Progenitor cell of endocrine pancreas (in vitro differentiated cells): Measurements from ENCODE around the gene CCDC85A. TPM values are rescaled to one million over a fixed set of nuclear protein-coding genes. Genes with fewer than 3 reads are reported as not detected.
A peak's percentile ranks its signal among the peaks of the same experiment; 100 is the strongest.

ENCODE experiments used
- DNase-seq: peaks from one replicate; pipeline ENCODE4 v3.0.0; 2021; ENCODE audit warnings: low spot score; ENCODE audit not compliant: unreplicated experiment
- H3K27ac Mint-ChIP-seq: 2 replicates; pipeline ENCODE4 v1.8.0; 2021; ENCODE audit warnings: mild to moderate bottlenecking, moderate library complexity, mixed read lengths
- H3K27me3 Mint-ChIP-seq: 2 replicates; pipeline ENCODE4 v1.8.0; 2021; ENCODE audit warnings: mixed read lengths
- H3K36me3 Mint-ChIP-seq: 2 replicates; pipeline ENCODE4 v1.8.0; 2022; ENCODE audit warnings: mixed read lengths; ENCODE audit not compliant: insufficient read depth
- H3K4me1 Mint-ChIP-seq: 2 replicates; pipeline ENCODE4 v1.8.0; 2021; ENCODE audit warnings: low read depth, mixed read lengths
- H3K4me3 Mint-ChIP-seq: 2 replicates; pipeline ENCODE4 v1.8.0; 2021; ENCODE audit warnings: low read depth, mild to moderate bottlenecking, moderate library complexity, mixed read lengths
- H3K9me3 Mint-ChIP-seq: 2 replicates; pipeline ENCODE4 v1.8.0; 2021; ENCODE audit warnings: low read depth, mixed read lengths
- CTCF ChIP-seq: fragments of 200-600 bp; sonication (generic); IDR thresholded peaks from one replicate; pipeline ENCODE4 v1.5.0; 2021; ENCODE audit warnings: antibody characterized with exemption, mild to moderate bottlenecking; ENCODE audit not compliant: unreplicated experiment
- total RNA-seq: library from RNA; stranded (reverse); gene quantifications from 2 replicates; pipeline ENCODE4 v1.2.1, GENCODE V29; 2021

CCDC85A gene
- total RNA-seq, 1 donor from 2014 or later = 1.1 TPM

GRCh38 chr2:56170988-56171387 lies 12.8 kb upstream of the CCDC85A start:
- Mint-ChIP-seq H3K4me1 (peaks cover 5% of the 10 kb centered on the region), H3K36me3 (no peaks in the 10 kb centered on the region), H3K4me3 (no peak overlapping the region), H3K27me3 (peaks cover 27% of the 10 kb centered on the region), H3K27ac (no peak overlapping the region), H3K9me3 (no peaks in the 10 kb centered on the region)
- no peak for DNase-seq
- no peak for TF ChIP-seq CTCF

GRCh38 chr2:56175779-56176178 lies 8.0 kb upstream of the CCDC85A start:
- Mint-ChIP-seq H3K4me3 (no peak overlapping the region), H3K36me3 (no peaks in the 10 kb centered on the region), H3K4me1 (peaks cover 6% of the 10 kb centered on the region), H3K27me3 (peaks cover 39% of the 10 kb centered on the region), H3K27ac (peak overlapping the region; percentile 61), H3K9me3 (no peaks in the 10 kb centered on the region)
- DNase-seq = no peak
- TF ChIP-seq CTCF = no peak

GRCh38 chr2:56177420-56178220 lies 6.2 kb upstream of the CCDC85A start:
- no peak for TF ChIP-seq CTCF
- Mint-ChIP-seq H3K9me3 (no peaks in the 10 kb centered on the region), H3K27me3 (peaks cover 50% of the 10 kb centered on the region), H3K4me3 (no peak overlapping the region), H3K36me3 (no peaks in the 10 kb centered on the region), H3K27ac (no peak overlapping the region), H3K4me1 (peaks cover 8% of the 10 kb centered on the region)
- DNase-seq = no peak

DNA sequence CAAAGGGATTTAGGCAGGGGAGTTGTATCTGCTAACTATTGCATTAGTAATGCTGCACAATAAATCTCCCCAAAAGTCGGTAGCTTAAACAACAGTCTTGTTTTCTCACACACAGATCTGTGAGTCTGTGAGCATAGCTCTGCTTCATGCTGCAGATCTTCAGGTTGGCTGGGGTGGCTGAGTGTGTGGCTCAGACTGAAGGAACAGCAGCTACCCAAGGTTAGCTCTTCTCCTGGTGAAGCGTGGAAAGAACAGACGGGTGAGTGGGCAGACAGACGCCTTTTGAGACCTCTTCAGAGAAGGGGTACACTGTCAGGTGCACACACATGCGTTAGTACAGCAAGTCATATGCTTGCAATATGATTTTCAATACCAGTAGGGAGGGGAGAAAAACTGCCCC lies 3.9 kb upstream of the CCDC85A start:
- TF ChIP-seq CTCF = no peak
- DNase-seq = no peak
- Mint-ChIP-seq H3K27me3 (peaks cover 58% of the 10 kb centered on the region), H3K4me3 (no peak overlapping the region), H3K27ac (no peak overlapping the region), H3K36me3 (no peaks in the 10 kb centered on the region), H3K9me3 (no peaks in the 10 kb centered on the region), H3K4me1 (peaks cover 9% of the 10 kb centered on the region)

GRCh38 chr2:56182420-56182819 lies 1.4 kb upstream of the CCDC85A start:
- DNase-seq = no peak
- Mint-ChIP-seq H3K9me3 (no peaks in the 10 kb centered on the region), H3K4me3 (peak overlapping the region; percentile 53), H3K36me3 (no peaks in the 10 kb centered on the region), H3K27ac (no peak overlapping the region), H3K27me3 (peaks cover 79% of the 10 kb centered on the region), H3K4me1 (peaks cover 15% of the 10 kb centered on the region)
- no peak for TF ChIP-seq CTCF
